ENCODE results near the gene KLHL29. TPM values are rescaled to one million over a fixed set of nuclear protein-coding genes. Genes with fewer than 3 reads are reported as not detected.
A peak's percentile ranks its signal among the peaks of the same experiment; 100 is the strongest.
"Not testable (repeated sequence)": the region's sequence is repeated elsewhere in the genome, so short reads cannot be mapped to it uniquely, and the experiment has no call there.

KLHL29 gene
- total RNA-seq: 2.2 and 5.1 TPM in 2 replicates

DNA sequence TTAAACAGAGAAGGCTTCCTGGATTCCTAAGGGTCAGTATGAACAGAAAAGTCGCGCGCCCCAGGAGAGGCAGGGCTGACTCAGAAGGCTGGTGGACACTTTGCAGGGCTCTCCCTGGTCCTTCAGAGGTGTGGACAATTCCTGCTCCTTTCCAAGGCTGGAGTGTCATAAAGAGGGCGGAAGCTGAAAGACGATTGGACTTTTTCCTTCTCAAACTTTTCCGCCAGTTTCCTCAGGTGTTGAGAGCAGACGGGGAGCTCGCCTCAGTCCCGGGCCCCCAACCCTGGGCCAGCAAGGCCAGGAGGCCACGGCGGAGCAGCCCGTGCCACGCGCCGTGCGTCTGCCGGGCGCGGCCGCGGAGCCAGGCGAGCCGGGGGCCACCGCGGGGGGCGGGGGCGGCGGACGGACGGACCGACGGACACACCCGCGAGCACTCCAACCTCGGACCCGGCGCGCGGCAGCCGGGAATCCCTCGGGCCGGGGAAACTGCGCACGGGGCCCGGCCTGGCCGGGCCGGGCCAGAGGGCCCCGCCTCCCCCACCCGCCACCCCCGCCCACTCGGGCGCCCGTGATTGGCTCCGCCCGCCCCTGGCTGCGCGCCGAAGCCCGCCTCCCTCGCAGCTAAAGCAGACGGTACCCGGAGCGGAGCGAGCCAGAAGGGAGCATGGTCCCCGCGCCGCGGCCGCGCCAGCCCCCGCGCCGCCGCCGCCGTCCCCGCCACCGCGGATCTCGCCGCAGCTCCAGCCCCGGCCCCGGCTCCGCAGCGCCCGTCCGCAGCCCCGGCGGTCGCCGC is at the start of gene KLHL29:
KLHL29 (plus strand) TSS at position 629 of the 793 bp plus-strand sequence. CDS start 177,018 bp downstream, outside the sequence.
- peak; percentile 42 to 71 for DNase-seq (ENCODE audit: low read depth in 2 of 2)

DNA sequence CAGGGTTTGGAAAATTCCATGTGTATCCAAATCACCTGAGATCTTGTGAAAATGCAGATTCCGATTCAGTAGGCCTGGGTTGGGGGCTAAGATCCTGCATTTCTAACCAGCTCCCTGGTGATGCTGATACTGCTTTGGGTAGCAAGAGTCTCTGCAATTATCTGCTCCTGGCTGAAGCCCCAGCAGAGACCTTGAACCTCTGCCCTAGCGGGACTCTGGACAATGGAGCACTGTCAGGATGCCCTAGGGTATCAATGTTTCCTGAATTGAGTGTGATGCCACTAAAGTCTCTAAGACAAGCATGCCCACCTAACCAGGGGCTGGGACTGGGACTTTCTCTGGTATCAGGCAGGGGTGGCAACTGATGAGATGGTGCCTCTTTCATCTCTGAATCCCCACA is 49.4 kb upstream of the KLHL29 start:
- no peak for DNase-seq (ENCODE audit: low read depth in 2 of 2)

DNA sequence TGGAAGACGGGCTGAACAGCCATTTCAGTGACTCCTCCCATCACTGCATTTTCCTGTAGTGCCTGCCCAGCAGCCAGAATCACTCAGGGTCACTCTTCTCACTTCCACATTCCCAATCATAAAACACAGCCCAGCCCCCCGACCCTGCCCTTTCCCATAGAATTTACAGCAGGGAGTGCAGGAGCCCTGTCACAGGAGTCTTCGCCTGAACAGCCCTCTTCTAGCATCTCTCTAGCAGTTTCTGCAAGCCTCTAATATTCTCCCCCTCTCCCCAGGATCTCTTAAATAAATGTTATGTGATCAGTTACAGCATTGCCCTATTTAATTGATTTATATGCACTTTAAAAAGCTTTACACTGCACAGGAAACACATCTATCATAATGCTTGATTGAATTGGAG is 42.9 kb upstream of the KLHL29 start:
- DNase-seq (ENCODE audit: low read depth in 2 of 2): no peak

DNA sequence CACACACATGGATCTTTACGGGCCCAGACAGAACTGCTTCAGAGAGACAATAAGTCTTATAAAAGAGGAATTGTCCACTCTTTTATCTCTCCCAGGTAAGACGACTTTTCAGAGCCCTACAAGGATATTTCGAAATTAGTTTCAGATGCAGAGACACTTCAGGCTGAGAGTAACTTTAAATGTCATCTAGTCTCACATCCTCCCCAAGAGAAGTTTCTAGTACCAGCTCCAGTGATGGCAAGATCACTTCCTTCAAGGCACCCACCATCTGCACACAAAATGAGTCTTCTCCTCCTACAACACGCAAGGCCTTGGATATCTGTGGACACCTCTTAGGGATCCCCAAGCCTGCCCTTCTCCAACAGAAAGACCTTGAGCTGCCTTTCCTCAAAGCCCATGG is 39.0 kb upstream of the KLHL29 start:
- no peak for DNase-seq (ENCODE audit: low read depth in 2 of 2)

DNA sequence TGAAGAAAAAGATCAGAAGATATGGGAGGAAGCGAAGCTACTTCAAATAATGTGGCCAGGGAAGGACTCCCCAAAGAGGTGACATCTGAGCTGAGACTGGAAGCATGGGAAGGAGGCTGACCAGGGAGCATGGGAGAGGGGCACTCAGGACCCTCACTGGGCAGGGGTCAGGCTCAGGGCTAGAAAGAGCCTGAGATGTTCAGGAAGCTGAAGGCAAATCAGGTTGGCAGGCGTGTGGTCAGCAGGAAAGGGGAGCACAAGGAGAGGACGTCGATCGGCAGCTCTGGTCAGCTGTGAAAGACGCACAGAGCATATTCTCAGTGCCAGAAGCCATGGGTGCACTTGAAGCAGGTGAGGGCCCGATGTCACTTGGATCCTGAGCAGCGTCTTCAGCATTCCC is 38.2 kb upstream of the KLHL29 start:
- no peak for DNase-seq (ENCODE audit: low read depth in 2 of 2)

DNA sequence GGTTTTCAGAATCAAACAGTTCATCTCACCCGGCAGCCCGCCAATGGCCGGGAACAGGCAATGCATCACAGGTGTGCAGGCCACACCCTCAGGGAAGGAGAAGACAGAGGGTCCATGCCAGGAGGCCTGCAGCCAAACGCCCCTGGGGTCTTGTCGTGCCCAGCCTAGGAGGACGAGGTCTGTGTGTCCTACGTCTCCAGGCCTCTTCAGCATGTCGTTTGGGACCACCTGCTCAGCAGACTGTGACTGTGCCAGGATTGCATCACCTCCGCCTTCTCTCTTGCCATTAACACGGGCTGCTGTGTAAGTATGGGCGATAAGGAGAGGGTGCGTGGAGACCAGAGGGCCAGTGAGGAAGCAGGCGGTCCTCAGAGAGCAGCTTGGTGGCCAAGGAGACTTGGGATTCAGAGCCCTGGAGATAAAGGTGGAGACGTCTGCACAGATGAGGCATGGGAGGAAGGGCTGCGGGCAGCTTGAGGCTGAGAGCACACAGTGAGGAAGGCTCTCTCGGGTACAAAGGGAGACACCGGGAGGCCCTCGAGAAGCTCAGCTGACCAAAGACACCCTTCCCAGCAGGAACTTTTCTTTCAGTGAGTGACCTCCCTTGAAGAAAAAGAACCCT is 37.4 kb upstream of the KLHL29 start:
- no peak for DNase-seq (ENCODE audit: low read depth in 2 of 2)

DNA sequence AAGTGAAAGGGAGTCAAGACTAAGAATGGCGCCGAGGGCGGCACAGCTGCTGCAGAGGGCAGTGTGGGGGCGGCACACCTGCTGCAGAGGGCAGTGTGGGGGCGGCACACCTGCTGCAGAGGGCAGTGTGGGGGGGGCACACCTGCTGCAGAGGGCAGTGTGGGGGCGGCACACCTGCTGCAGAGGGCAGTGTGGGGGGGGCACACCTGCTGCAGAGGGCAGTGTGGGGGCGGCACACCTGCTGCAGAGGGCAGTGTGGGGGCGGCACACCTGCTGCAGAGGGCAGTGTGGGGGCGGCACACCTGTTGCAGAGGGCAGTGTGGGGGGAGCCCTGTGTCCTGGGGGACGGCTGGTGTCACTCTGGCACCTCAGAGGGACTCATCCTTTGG is 36.9 kb upstream of the KLHL29 start:
- not testable (repeated sequence) for DNase-seq (ENCODE audit: low read depth in 2 of 2)

DNA sequence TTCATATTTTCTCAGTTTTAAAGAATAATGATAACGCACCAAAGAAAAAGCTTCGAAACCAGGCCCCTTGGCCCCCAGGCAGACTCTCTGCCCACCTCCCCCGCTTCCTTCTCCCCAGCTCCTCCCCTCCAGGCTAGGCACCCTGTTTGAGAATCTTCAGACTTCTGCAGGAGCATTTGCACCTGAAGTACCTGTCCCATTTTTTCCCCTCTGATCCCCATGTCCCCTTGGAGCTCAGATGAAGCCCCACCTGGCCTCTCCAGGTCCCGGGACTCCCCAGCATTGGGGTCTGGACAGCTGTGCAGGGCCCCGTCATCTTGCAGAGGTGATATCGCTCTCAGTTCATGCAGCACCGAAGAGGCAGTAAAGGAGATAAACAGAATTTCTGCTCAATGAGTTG is 35.5 kb upstream of the KLHL29 start:
- no peak for DNase-seq (ENCODE audit: low read depth in 2 of 2)

DNA sequence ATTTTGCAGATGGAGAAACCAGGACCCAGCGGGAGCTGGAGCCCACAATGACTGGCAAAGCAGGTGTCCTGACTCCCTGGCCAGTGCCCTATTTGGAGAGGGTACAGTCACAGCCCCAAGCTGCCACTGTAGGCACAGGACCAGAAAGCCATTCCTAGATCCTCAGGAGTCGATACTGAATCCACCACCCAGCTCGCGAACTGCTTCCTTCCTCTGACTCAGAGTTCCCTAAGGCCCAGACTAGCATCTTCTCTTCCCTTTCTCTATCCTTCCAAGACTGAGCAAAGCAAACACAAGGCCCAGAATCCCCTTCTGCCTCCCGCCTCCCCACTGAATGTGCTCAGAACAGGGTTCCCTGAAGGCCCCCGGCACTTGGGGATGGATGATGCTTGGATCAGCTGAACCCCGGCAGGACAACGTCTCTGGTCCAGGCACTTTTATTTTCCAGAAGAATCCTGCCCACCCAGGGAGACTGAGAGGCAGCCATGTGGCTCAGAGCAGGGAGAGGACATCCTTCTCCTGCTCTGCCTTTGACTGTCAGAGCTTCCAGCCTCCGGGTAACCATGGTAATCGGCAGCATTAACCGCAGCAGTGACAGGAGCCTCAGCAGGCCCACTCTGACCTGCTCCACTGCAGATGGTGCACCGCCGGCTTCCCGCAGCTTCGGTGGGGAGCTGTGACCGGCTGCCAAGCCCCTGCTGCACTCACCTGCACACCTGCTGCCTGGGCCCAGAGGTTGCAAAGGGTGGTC is 34.8 kb upstream of the KLHL29 start:
- peak in 1 of 2 donors; percentile 7 for DNase-seq (ENCODE audit: low read depth in 2 of 2)

DNA sequence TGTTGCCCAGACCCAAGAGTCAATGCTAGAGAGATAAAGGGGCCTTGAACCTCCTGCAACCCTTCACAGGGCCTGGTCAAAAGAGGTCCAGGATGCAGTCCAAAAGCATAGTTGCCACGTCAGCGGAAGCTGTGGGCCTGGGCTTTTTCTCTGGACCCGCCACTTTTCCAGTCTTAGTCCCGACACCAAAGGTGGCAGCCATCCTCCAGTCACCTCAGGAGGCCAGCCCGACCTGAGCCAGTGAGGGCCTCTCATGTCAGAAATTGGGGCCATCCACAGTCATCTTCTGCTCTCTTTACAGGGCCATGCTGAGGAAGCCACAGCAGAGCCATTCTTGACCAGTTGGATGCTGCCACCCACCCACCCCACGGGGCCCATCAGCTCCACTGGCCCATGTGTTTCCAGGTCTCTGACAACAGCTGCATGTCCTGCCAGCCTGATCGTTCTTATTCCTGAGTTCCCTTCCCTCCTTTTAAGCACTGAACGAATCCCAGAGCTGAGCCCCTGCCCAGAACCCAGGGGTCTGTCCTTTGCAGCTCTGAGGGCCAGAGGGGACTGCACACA is 34.1 kb upstream of the KLHL29 start:
- DNase-seq (ENCODE audit: low read depth in 2 of 2): no peak

DNA sequence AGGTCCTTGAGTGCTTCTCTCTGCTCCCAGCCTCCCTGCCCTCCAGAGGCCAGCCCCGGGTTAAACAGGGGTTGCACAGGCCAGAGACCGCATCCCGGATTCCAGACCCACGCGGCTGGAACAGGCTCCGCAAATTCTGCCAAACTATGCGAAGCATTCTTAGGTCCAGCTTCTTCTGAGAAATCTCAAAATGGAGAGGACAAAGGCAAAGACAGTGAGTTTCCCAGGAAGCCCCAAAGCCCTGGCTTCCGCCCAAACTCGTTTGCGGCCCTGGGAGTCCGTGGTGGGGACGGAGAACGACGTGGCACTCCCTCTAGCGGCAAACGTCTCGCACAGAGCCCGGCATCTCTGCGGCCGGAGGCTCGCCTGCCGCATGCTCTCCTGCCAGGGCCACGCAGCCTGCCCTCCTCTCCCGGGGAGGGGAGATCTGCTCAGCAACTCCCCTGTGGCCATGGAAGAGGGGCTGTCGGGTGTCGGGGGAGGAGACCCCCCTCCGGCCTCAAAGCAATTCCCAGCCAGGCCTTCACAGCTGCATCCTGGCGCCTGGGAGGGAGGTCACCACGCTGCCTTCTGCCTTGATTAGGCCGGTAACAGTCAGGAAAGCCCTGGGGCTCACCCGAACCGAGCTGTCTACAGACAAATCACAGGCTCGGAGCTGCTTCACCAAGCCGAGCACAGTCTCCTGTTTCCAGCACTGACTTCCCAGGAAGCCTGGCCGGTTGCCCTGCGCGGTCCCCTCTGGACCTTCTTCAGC is 33.4 kb upstream of the KLHL29 start:
- DNase-seq (ENCODE audit: low read depth in 2 of 2): peak; percentile 55 to 64

DNA sequence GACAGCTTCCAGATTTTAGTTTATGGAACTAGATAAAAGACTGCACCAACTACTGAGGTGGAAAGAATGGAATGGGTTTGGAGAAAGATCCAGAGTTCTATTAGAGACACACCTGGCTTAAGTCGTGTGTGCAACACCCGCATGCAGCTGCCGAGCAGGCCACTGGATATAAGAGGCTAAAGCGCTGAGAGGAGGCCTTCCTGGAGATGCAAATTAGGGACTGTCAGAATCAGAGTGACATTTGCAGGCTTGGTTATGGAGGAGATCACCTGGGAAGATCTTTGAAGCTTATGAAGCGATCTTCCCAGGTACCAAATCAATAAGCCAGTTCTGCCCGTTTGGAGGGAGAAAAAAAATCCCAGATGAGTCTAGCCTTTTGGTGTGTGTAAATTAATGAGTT is 30.4 kb upstream of the KLHL29 start:
- DNase-seq (ENCODE audit: low read depth in 2 of 2): no peak

DNA sequence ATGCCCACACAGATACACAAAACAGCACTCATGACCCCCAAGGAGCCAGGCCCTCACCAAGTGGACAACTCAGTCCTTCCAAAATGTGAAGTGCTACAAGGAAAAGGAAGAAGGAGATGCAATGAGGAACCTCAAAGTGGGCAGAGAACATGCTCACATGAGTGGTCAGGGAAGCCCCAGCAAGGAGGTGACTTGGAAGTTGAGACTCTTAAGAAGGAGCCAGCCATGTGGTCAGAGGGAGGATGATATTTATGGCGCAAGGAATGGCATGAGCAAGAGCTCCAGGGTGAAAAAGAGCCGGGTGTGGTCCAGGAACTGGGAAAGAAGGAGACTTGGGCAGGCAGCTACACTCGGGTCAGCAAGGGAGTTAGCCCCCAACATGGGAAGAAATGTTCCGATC is 30.0 kb upstream of the KLHL29 start:
- DNase-seq (ENCODE audit: low read depth in 2 of 2): no peak

DNA sequence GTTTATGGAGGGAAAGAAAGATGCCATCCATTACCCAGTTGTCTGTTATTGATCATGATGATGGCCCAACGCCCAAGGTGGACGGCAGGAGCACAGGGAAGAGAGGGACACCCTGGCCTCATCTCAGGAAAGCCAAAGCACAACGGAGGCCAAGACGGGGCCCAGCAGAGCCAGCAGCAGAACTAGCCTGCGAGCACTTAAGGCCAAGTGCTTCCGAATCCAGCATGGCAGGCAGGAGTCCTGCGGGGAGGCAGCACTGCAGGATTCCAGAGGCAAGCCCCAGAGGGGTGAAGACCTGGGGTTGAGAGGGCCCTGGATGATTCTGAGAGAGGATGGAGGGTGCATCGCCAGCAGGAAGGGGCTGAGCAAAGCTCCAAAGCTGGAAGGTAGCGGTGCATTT is 28.3 kb upstream of the KLHL29 start:
- DNase-seq (ENCODE audit: low read depth in 2 of 2): no peak

DNA sequence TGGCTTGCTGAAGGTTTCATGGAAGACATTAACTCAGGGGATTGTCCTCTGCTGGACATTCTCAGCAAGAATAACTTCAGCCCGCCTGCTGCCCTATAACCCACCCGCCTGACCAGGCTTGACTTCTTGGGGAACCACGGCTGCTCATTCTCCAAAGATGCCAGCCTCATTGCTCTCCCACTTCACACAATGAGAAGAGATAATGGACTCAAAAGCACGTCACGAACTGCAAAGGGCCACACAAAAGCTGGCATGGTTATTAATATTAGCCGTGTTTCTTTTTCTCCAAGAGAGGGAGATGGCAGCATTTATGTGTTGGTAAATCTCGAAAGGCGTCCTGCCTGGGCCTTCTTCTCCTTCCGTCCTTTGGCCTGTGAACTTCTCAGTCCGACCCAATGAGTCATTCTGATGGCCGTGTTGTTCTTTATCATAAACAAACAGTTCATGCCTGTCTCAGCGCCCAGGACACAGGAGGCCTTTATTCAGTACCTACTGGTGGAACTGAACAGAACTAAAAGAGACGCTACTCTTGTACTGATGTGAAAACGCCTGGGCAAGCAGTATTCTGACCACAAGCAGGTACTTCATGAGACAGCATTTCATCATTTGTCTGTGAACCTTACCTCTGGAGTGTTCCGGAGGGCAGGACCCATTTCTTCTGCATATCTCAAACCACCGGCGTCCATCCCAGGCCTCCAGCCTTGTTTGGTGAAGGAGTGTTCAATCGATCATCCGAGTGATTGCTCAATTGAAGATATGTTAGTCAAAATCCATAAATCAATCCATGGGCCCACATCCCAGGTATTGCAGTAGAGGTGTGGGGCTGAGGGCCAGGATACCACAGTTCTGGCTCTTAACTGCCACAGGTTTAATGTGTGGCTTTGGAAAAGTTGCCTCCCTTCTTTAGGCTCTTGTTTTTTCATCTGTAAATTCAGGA is 25.1 kb upstream of the KLHL29 start:
- DNase-seq (ENCODE audit: low read depth in 2 of 2): no peak

DNA sequence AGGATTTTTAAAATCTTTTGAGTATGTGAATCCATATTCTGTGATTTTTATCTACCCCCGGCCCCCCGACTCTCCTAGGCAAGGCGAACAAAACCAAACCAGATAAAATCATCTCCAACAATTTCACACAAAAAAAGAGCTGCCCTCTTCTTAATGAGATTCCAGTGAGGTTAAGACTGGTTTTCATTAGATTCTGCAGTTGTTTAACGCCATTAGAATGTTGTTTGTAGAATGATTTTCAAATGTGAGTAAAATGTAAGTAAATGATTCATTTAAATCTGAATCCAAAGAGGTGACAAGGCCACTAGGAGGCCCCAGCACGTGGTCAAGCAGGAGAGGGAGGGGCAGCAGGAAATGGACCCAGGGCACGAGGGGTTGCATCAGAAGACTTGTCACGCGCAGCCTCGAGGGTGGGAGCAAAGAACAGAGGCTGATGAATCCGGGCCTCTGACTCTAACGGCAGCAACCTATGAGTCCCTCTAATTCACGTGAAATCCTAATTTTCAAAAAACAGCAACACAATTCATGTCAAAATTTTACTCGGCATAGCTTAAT is 24.3 kb upstream of the KLHL29 start:
- DNase-seq (ENCODE audit: low read depth in 2 of 2): peak in 1 of 2 donors; percentile 8

DNA sequence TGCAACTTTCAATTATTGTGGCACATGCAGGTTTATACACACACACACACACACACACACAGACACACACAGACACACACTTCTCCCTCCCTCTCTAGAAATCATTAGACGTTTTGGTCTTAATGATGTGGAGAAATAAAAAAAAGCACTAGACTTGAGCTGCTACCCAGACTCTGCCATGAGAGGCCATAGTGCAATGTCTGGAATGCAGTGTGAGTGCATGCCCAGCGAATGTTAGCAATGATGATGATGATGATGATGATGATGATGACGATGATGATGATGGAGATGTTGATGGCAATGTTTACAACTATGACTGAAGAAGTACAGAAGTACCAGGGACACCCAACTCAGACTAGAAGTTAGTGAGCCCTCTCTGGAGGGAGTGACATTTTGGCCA is 23.8 kb upstream of the KLHL29 start:
- no peak for DNase-seq (ENCODE audit: low read depth in 2 of 2)

DNA sequence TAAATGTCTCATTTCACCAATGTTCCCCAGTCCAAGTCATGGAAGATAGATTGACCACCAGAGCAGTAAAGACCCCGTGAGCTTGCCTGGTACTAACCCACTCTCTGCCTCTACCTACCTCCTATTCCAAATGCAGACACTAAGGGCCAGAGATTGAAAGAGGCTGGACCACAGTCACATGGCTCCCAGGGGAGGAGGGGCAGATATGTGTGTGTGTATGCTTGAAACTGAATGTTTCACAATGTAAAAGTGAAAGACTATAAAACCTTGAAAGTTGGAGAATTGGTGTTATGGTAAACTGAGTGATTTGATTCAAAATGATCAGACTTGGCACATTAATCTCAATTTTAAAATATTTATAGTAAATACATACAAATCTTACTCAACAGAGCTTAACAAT is 21.7 kb upstream of the KLHL29 start:
- DNase-seq (ENCODE audit: low read depth in 2 of 2): no peak

DNA sequence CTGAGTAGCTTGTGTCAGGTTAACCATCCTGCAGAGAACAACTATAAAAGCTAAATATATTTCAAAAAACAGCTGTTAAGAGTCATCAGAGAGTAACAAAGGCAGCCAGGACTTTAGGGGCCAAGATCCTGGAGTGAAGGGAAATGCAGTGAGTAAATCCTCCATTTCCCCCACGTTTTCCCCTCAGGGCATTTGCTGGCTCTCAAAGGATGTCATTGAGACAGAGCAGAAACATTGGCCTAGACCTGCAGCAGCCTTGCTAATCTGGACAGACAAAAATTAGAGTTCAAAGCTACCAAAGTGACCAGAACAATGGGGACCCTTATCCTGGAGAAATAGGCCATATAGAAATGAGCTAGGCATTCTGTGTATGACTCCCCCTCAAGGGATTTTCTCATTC is 21.1 kb upstream of the KLHL29 start:
- DNase-seq (ENCODE audit: low read depth in 2 of 2): no peak

DNA sequence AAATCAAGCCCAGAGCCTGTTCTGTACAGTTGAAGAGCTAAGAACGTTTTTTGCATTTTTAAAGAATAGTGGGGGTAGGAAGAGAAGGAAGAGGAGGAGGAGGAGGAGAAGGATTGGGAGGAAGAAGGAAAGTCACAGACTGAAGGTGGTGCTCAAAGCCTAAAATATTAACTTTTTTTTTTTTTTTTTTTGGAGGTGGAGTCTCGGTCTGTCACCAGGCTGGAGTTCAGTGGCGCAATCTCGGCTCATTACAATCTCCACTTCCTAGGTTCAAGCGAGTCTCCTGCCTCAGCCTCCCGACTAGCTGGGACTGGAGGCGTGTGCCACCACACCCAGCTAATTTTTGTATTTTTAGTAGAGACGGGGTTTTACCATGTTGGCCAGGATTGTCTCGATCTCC is 18.3 kb upstream of the KLHL29 start:
- DNase-seq (ENCODE audit: low read depth in 2 of 2): no peak
